HG02642 (cell line): Measurements from ENCODE around the gene CPNE6.

Source experiments
- ATAC-seq: cut with Tn5 transposase; IDR thresholded peaks from one replicate; pipeline ENCODE4 v1.9.1; 2021; ENCODE audit warnings: mild to moderate bottlenecking; ENCODE audit not compliant: unreplicated experiment, poor library complexity

CPNE6 gene

GRCh38 chr14:24067133-24068082 is 4.0 kb upstream of the CPNE6 start:
- no peak for ATAC-seq

DNA sequence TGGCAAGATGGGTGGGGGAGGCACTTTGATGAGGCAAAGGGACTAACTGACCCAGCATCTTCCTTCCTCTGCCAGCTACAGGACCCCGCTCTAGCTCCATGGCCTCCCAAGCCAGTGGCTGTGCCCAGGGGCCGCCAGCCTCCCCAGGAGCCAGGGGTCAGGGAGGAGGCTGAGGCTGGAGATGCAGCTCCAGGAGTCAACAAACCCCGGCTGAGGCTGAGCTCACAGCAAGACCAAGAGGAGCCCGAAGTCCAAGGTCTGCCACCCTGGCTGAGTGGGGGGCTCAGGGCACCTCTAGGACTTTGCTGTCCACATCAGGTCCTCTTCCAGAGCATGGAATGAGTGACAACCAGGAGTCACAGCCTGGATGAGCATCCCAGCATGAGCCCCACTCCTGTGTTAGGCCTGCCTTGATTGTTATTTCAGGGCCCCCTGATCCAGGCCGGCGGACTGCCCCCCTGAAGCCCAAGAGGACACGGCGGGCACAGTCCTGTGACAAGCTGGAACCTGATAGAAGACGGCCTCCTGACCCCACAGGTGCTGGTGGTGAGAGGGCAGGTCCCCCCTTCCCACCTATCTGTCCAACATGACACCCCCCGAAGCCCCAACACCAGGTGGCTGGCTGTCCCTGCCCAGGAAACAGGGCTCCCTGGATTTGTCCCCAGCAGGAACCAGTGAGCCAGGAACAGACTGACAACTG is 2.5 kb upstream of the CPNE6 start:
- ATAC-seq = no peak

DNA sequence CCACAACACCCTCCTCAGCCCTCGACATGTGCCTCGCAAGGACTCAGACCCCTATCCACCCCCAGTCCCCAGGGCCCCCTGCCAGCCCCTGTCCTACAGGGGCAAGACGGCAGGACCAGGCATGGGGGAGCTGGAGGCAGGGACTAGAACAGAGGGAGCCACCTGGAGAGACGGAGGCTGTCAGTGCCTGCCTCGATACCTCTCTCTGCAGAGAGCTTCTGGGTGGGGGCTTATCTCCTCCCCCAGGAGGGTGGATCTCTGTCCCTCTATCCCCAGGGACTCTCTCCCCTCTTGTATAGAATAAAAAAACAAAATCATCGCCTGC is 2.0 kb upstream of the CPNE6 start:
- ATAC-seq = no peak

DNA sequence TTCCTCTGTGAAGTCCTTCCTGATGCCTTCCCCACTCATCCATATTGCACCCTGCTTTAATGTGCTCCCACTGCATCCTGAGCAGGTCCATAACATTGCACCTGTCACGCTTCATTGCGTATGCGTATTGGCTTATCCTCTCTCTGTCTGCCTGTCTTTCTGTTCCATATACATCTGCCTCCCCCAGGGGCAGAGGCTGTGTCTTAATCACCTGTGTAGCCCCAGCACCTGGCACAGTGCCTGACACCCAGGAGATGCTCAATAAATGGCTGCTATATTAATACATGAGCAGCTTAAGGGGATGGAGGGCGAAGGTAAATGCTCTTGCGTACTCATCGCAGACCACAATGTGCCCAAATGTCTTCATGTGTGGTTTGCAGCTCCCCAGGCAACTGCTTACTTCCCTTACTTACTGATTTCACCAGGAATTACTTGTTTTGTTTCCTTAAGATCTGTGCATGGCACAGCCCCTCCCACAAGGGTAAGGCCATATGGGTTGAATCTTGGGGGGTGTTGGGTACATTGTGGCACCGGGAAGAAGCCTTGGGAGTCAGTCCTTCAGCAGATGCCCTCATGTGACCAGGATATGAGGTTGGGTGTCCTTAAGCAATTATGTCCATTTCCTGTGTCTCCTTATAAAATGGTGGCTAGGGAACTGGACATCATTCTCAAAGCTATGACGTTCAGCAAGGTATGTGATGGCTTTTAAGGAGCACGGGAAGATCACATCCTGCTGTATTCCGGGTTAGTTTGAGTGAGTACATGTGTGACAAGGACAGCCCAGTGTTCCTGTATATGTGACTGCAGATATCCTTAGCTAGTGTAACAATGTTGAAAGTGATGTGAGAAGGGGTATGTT is 848 bp upstream of the CPNE6 start:
- no peak for ATAC-seq

- no peak for ATAC-seq
Measured at GRCh38 chr14:24071836-24072430, 571 bp downstream of the CPNE6 start.

DNA sequence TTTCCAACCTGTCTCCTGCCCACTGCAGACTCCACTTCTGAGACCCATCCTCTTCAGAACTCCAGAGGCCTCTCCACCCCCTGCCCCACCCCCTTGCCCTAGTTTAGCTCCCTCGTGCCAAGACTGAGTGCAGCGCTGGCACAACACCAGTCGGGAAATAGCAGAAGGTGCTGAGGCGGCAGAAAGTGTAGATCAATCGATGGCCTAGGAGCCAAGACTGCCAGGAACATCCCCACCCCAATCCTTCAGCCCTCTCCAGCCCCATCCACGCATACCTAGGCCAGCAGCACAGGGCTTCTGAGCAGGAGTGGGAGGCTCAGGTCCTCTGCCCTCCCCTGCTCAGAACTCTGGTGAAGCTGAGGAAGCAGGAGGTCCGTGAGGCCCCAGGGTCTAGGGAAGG is 1.1 kb downstream of the CPNE6 start:
- no peak for ATAC-seq

- ATAC-seq = no peak
Measured at GRCh38 chr14:24072881-24073877, 1.8 kb downstream of the CPNE6 start.

DNA sequence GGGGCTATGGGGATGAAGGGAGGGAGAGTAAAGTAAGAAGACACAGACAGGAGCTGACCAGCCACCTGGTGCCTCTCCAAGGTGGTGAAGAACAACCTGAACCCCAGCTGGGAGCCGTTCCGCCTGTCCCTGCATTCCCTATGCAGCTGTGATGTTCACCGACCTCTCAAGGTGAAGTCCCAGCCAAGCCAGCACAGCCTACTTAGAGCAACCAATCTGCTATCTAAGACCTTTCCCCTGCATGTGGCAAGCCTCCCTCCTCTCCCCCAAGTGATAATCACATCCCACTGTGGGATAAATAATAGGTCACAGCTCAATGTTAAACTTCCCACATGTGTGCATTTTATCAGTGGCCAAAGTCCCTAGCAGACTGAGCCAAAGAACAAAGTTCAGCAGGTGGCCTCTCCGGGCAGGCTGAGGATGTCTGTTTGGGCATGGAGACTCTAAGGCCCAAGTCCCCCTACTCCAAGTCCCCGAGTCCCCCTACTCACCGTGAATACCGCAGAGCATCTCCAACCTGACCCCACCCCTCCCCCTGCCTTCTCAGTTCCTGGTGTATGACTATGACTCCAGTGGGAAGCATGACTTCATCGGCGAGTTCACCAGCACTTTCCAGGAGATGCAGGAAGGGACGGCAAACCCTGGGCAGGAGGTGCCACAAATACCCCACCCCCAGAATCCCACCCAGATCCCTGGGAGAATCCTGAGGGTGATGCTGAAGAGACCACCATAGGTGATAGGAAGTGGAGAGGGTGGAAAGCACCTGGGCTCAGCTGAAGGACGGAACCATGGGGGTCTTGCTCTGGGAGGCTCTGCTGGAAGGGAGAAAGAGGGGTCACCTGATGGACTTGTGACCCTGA is 3.5 kb downstream of the CPNE6 start:
- no peak for ATAC-seq

- ATAC-seq = no peak
Measured at GRCh38 chr14:24075485-24076301, 4.3 kb downstream of the CPNE6 start.

DNA sequence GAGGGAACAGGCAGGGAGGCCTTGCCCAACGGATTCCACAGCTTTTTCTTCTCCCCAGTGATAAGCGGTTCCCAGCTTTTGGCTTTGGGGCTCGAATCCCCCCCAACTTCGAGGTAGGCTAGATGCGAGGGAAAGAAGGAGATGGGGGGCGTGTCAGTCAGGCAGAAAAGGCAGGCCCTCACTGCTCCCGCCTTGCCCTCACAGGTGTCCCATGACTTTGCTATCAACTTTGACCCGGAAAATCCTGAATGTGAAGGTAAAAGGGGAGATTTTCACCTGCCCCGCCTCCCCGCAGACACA is 4.9 kb downstream of the CPNE6 start:
- no peak for ATAC-seq

DNA sequence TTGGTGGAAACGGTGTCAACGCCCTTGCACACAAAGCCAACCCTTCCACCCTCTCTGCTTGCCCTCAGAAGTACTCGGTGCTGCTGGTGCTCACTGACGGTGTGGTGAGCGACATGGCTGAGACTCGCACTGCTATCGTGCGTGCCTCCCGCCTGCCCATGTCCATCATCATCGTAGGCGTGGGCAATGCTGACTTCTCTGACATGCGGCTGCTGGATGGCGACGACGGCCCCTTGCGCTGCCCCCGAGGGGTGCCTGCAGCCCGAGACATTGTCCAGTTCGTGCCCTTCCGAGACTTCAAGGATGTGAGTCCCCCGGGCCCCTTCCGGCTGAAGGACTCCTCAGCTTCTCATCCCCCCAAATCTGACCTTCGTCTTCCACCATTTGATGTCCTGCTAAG is 5.7 kb downstream of the CPNE6 start:
- no peak for ATAC-seq

DNA sequence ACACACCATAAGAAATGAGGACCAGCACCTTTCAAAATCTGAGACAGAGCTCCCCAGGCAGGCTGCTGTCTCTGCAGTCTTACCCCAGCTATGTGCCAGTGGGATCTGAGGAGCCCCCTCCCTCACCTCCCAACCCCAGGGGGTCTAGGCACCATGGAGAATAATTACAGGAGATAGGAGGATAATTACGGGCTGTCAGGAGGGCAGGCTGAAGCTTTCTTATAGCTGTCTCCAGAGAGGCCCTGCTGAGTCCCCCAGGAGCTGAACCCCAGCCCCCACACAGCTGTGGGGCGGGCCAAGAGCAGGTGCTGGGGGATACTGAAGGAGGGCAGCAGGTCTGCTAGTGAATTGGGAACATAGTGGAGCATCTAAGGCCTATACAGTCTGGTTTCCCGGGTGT is 6.8 kb downstream of the CPNE6 start:
- no peak for ATAC-seq

DNA sequence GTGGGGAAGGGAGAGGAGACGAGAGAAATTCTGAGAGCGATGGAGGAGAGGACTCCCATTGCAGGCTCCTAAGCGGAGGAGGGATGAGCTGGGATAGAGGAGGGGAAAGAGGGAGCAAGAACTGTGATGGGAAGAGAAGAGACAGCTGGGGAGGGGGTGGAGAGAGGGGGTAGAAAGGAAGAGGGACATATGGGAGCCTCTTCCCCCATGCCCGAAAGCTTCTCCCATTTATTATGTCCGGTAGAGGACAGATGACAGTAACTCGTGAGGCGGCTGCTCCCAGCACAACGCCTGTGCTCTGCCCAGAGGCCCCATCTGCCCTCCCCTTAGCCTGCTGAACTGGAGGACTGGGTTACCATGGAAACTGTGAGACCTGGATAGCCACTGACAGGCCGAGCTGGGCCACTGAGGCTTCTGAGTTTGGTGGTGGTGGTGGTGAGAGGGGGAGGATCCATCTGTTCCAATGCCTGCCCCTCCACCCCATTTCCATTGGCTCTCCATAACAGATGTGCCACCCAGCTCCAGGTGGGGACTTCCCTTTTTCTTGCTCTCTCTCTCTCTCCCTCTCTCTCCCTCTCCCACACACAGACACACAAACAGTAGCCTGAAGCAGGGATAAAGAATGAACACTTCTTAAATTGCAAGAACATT is 8.3 kb downstream of the CPNE6 start:
- no peak for ATAC-seq

DNA sequence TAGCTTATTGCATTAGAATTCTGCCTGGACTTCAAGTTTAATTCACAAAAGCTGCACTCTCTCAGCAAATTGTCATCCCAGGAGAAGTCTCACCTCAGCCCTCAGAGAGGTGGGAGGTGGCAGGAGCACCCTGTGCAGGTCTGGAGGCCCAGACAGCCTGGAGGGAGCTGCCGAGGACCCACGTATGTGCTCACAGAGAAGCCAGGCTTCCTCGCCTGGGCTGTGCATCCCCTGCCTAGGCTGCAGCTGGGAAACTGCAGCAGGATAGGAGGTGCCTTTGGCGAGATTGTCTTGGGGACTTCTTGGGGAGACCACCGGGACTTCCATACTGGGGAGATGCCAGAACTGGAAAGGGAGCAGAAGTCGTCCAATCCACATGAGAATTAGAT is 8.8 kb downstream of the CPNE6 start:
- ATAC-seq = no peak

- peak; percentile 81 for ATAC-seq
Measured at GRCh38 chr14:24080888-24081738, 9.8 kb downstream of the CPNE6 start.

DNA sequence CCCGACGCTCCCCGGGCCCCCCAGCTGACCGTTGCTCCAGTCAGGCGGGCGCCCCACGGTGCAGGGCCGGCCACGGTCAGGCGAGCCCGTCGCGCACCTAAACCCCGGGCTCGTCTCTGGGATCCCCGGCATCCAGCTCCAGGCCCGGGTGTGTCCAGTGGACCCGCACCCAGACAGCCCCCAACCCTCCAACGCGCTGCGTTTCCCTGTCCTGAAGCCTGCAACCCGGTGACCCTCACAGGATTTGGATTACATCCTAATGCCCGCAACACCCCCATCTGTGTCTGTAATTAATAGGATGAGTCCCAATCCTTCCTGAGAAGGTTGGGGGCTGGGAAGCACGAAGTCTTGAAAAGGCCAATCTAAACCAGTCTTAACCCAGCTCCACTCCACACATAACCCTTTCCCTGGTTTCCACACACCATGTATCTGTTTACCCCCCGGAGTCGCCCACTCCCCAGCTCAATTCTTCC is 10.4 kb downstream of the CPNE6 start:
- ATAC-seq = no peak
